Measurements from ENCODE around the gene SACM1L.

The SACM1L gene, protein sequence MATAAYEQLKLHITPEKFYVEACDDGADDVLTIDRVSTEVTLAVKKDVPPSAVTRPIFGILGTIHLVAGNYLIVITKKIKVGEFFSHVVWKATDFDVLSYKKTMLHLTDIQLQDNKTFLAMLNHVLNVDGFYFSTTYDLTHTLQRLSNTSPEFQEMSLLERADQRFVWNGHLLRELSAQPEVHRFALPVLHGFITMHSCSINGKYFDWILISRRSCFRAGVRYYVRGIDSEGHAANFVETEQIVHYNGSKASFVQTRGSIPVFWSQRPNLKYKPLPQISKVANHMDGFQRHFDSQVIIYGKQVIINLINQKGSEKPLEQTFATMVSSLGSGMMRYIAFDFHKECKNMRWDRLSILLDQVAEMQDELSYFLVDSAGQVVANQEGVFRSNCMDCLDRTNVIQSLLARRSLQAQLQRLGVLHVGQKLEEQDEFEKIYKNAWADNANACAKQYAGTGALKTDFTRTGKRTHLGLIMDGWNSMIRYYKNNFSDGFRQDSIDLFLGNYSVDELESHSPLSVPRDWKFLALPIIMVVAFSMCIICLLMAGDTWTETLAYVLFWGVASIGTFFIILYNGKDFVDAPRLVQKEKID

DNA sequence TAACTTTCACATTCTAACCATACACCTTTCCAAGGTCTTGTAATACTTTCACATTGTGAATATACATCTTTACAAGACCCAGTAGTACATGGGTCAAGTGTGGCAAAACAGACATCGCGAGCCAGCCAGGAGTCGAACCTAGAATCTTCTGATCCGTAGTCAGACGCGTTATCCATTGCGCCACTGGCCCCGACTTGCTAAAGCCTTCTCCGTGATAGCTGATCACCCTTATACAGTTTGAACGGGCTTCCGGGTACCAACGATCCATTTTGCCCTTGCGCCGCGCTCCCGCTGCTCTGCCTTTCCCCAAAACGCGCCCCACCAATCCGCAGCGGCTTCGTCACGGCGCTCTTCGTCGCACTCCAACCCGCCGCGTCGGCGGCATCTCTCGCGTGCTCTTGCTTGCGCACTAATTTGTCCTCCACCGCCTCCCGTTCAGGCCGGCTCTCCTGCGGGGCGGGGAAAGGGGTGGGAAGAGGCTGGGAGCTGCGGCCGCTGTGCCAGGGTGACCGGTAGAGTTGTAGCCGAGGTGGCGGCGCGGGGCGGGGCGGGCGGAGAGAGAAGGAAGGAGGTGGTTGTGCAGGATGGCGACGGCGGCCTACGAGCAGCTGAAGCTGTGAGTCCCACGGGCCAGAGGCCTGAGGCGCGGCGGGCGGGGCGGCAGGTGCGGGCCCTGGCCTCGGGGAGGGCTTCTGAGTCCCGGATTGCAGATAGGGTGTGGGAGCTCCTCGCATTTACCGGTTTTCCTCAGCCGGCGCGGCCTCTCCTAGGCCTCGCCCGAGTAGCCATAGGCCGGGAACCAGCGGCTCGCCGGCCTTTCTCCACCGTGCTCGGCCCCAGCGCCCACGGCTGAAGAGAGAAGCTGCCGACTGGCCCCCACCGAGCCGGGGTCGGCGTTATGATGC, at the start of gene SACM1L:
Gene SACM1L (plus strand): TSS at position 515 of the 905 bp plus-strand sequence. CDS start 70 bp downstream, at position 585.
- peak; percentile 92 for DNase-seq

DNA sequence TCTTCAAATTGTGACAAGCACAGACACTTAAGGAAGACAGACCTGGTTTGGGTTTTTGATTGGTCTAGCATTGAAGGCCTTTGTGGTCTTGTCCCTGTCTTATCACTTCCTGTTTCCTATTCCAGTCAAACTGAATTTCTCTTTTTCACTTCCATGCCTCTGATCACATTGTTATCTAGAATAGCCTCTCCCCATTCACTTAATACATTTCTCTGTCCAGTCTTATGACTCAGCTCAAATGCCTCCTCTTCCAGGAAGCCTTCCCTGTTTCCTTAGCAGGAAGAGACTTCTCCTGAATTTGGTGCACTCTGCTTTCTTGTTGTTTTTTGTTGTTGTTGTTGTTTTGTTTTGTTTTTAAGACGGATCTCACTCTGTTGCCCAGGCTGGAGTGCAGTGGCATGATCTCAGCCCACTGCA, 49.1 kb upstream of the SACM1L start:
- DNase-seq = no peak

DNA sequence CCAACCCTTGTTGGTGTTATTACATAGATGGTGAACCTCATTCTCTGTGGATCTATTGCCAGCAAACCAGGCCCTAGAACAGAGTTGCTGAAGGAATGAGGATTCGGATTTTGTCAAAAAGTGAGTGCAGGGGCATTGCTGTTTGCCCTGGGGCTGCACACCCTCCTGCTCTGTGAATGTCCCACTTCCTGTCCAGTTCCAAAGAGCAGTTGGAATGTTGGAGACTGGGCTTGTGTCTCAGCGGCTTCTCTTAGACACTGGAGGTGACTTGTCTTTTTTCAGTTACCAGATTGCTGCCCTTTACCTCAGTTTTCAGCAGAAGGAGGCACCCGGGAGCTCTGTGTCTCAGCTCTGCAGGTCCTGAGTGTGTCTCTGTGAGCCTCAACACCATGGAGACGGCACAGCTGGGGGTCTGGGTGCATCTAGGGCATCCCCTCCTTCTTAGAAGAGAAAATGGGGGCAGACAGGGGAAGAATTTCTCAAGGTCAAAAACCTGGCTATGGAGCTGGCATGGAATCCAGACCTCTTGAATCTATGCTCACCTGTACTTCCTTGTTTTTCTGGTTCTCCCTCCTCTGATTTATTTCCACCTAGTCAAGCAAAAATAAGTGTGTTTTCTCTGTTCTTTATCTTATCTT, 48.4 kb upstream of the SACM1L start:
- no peak for DNase-seq

DNA sequence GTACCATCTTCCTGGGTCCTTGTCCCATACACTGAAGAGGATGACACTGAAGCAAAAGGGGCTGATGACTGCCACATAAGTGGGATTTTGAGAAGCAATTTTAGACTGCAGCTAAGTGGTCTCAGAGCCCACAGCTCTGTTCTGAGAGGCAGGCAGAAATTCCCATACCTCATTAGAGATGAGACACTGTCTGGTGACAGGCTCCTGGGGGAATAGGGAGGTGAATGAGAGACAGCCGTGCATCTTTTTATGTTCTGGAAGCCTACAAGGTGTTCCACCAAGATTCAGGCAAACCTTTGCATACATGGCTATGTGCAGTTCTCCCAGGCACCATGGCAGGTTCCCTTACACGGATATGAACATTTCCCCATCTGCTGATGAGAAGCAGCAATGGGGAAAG, 47.4 kb upstream of the SACM1L start:
- DNase-seq = no peak

DNA sequence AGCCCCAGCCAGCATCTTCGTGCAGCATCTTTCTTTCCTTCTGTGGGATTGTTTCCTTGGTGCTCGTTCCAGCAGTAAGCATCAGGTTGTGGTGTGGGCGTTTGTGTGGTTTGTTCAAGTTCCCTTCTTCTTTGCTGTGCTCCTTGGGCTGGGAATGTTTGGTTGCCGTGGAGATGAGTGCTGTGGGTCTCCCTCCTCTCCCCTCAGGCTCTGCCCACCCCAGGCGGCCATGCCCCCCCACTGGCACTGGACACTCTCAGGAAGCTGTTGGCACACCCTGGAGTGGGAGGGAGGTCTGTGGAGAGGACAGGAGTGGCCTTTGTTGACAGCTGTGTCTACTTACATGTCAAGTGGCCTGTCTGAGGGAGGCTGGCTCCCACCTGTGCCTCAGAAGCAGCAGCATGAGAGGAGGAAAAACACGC, 46.5 kb upstream of the SACM1L start:
- DNase-seq = no peak

DNA sequence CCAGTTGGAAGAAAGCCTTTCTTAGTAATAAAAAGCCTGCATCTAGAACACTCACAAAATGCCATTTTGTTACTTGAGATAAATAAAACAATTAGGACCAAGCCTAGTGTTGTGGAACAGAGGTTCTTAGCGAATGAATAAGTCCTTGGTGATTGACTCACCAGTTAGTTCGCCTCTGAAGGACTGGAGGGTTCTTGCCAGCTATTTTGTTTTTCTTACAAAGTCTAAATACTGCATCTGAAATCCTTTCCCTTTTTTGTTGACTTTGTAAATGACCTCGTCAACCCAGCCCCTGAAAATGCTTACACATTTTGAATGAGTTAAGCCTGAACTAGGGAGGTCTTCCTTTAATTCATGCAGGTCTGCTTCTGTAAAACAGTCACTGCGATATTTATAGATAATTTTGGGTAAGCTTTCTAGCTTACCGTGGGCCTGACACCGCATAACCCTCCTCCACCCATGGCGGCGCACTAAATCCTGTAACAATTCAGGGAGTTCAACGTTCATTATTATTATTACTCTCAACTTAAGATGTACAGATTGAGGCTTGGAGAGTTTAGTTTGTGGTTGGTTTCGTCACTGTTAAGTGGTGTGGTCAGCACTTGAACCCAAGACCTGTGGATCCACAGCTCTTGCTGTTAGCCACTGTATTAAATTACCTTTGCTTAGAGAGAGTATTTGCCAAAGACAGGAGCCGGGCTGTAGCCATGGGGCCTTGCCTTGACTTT, 45.0 kb upstream of the SACM1L start:
- no peak for DNase-seq

DNA sequence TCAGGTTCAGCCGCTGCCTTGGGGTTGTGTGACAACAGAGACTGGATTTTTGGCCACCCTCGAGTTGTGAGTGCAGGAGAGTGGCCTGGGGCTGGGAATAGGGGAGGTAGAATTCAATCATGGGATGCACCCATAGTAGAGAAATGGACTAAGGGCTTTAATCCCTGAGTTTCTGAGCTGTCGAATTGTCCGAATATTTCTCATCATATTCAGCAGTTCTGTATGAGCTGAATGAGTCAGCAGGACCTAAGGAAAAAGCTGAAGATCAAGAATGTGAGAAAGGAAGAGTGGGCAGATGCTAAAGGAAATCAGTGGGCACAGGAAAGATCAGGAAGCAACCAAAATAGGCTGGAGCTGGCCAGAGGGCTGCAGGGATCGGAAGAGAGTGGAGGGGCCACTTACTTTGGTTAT, 44.4 kb upstream of the SACM1L start:
- DNase-seq = no peak

DNA sequence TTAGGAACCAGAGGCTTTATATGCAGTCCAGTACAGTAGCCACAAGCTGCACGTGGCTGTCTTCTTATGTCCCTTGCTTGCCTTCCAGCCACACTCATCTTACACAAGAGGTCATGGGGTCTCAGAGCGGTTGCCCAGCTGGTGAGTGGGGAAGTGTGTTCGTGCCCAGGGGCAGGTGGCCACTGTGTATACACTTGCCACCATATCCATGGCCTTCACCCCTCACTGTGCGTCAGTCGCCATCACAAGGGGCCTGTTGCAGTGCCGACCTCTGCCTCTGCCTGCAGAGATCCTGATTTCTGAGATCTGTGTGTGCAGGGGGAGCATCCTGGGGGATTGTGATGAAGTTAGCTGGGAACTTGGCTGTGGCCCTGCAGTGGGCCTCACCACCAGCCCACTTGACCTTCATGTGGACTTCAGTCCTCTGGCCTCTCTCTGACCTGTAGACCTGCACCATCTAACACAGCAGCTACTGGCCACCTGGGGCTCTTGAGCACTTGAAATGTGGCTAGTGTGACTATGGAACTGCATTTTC, 43.1 kb upstream of the SACM1L start:
- DNase-seq = no peak

DNA sequence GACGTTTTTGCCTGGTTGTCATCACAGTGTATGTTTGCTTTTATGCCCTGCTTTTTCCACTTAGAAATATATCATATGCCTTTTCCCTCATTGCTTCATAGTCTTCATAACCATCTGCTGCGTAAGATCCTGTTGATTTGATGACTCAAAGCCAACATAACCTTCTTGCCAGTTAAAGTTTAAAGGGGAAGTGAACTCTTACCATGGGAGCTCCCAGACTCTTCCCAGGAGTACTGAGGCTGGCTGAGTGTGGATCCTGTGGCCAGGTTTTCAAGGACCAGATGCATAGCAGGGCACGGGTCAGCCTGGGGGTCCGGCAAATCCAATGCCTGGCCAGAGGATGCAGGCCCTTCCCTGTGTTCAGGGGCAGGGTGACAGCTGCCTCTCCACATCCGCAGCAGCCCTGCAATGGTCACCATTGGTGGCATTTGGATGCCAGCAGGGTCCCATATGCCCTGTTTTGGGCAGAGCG, 42.0 kb upstream of the SACM1L start:
- no peak for DNase-seq

DNA sequence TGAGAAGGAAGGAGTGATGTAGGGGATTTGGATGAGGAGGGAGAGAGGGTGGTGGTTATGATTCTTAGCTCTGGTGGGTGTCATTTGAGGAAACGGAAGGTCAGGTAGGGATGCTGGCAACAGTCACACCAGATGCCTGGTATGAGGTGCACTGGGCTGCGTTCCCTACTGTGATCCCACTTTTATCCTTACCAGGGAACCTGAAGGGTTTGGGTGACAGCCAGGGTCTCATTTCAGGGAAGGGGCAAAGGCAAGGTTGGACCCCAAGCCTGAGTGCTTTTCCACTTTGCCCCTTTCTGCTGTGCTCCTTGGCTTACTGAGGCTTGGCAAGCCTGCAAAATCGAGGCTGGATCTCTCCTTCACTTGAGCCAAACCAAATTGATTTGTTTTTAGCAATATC, 36.0 kb upstream of the SACM1L start:
- DNase-seq = no peak

DNA sequence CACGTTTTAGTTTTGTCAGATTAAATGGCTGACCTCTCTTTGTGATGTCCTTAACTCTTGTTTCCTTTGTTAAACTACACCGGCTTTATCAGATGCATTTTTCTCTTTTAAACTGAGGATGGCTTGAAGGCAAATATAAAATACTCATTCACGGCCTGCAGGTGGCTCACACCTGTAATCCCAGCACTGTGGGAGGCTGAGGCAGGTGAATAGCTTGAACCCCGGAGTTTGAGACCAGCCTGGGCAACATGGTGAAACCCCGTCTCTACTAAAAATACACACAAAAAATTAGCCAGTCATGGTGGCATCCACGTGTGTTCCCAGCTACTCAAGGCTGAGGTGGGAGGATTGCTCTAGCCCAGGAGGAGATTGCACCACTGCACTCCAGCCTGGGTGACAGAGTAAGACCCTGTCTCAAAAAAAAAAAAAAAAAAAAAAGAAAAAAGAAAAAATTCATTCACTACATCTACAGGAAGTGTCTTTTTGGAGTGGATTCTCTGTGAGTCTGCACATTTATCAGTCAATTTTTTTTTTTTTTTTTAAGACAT, 34.7 kb upstream of the SACM1L start:
- DNase-seq = no peak

DNA sequence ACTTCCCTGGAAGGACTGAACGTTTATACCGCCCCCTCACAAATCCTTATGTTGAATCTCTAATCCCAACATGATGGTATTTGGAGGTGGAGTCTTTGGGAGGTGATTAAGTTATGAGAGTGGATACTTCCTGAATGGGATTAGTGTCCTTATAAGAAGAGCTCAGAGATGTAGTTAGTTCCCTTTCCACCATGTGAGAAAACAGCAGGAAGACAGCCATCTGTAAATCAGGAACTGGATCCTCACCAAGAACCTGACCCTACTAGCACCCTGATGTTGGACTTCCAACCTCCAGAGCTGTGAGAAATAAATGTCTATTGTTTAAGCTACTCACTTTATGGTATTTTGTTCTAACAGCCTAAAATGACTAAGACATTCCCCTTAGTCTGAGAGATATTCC, 33.3 kb upstream of the SACM1L start:
- DNase-seq = no peak

DNA sequence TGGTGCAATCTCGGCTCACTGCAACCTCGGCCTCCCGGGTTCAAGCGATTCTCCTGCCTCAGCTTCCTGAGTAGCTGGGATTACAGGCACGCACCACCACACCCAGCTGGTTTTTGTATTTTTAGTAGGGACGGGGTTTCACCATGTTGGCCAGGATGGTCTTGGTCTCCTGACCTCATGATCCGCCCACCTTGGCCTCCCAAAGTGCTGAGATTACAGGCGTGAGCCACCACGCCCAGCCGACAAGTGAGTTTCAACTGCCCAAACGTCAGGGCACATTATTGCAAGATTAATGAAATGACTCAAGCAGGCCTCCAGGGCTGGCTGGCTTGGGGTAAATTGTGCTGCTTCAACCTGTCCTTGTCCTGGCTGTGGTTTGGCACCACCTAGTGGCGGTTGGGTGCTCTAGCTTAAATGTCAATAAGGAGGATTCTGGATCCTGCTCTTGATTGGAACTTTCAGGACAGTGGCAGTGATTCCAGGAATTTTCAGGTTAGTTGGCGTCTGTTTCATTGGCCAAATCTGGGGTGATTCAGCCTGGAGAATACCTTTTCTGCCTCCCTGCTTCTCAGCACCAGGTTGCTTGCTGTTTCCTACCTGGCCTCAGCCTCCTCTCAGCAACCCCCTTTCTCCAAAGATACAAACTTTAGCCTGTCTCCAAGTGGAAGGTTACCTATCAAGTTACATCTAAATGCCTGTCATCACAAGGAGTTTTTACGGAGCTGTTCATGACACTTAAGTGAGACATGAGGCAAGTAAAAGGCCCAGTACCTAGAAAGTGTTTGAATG, 32.4 kb upstream of the SACM1L start:
- DNase-seq = peak; percentile 25

DNA sequence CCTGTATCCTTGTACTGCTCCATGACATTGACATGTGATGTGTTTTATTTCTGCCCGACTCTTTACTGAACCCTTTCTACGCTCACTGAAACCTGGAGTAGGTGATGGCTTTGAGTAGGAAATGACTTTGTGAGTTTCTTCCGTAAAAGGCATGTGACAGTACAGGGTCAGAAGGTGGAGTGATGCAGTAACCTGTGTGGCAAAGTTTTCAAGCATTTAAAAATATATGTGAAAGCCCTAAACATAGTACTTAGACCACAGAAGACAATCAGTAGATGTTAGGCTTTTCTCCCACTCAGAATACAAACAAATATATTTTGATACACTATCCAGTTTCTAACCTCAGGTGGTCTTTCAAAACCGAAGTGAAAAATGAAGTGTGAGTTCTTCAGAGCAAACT, 31.3 kb upstream of the SACM1L start:
- no peak for DNase-seq

DNA sequence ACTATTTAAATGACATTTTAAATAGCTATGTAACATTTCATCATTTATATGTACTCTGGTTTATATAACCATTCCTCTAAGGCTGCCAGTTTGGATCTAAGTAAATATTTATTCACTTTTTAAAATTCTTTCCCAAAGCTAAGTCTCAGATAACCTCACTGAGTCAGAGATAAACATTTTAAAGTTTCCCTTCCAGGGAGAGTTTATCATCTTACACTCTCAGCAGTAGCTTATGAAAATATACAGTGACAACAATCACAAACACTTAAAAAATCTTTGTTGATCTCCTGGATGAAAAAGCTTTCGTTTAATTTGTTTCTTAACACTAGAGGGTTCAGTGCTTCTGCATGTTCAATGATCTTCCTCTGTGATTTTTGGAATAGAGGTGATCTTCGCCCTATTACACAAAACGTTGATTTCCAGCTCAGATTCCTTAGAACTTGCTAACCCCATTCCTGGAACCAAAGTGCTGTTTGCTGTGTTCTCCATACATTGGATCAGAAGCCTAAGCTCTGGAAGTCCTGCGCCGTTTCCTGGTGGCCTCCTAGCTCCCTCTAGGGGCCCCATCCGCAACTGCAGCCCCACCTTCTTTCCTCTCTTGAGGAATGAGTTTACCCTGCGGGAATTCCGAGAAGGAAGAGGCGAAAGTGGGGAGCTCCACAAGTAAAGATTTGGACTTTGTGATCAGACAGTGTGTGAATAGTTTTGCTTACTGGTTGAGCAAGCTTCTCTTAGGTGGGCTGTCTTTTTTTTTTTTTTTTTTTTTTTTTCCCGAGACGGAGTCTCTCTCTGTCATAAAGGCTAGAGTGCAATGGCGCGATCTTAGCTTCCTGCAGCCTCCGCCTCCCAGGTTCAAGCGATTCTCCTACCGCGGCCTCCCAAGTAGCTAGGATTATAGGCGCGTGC, 29.3 kb upstream of the SACM1L start:
- no peak for DNase-seq

DNA sequence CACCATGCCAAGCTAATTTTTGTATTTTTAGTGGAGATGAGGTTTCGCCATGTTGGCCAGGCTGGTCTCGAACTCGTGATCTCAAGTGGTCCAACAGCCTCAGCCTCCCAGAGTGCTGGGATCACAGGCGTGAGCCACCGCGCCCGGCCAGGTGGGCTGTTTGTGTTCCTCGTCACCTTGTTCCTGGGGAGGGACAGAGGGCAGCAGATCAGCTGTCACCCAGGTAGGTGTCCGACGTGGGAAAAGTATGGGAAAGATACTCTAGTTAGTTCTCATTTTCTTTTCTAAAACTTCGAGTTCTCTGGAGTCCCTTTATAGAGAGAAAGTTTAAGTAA, 28.7 kb upstream of the SACM1L start:
- DNase-seq = no peak

DNA sequence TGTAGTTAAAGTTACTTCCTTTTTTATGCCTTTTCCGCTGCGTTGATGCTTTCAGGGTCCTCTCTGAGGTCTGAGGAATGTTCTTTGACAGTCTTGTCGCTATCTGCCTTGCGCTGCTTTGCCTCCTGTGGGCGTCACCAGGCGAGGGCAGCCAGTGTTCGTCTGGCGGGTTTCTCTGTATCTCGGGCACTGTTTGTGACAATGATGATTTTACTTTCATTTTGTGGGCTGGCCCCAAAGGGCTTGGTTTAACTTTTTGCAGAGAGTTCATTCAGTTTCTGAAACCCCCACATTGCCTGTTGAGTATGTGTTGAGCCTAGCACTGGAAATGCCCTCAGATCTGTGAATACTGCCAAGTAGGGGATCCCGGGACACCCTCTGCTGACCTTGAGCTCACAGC, 24.6 kb upstream of the SACM1L start:
- no peak for DNase-seq

DNA sequence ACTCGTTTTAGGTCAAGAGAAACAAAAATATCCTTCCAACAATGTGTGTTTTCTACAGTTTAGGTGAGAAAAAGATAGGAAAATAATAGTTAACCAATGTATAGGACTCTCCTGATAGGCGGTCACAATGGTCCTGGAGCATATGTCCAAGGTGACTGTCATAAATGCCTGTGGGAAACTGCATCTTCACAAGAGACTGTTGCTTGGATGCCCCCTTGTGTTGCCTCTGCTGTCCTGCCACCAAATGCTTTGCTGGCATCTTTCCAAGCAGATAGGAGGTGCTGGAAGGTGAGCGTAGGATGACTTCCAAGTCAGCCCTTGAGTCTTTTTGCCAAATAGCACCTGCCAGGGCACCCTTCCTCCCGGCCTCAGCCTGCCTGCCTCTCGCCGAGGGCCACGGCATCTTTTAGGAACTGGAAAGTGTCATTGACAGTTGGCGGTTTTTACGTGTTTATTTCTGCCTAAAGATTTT, 24.1 kb upstream of the SACM1L start:
- peak; percentile 17 for DNase-seq

DNA sequence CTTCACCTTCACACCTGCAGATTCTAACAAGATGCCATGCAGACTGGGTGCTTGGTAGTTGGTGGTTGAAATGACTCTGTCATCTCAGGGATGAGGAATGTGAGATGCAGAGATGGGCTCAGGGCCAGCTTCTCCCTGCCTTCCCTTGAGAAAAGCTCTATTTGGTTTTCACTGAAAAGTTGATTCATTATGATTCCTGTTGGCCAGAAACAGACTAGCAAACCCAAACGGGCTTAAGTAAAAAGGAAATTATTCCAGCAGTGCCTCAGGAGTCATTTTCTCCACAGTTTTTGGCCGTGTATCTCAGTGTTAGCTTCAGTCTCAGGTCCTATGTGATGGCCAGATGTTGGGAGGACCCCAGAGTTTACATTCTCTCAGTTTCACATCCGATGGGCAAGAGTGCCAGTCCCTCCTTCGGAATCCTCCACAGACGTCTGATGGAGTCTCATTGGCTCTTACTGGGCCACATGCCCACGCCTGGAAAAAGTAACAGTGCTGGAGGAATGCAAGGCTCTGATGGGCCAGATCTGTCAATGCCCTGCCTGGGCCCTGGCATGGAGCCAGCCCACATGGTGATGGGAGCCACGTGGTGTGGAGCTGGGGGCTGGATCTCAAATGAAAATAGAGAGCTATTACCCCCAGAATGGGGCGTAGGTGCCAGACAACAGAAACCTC, 22.3 kb upstream of the SACM1L start:
- no peak for DNase-seq

All from NCI-H748 treated with DMSO at 0.1 percent for 48 hours (cell line).